ENCODE measurements around the gene SLC45A2.
A peak's percentile ranks its signal among the peaks of the same experiment; 100 is the strongest.

Gene SLC45A2

DNA sequence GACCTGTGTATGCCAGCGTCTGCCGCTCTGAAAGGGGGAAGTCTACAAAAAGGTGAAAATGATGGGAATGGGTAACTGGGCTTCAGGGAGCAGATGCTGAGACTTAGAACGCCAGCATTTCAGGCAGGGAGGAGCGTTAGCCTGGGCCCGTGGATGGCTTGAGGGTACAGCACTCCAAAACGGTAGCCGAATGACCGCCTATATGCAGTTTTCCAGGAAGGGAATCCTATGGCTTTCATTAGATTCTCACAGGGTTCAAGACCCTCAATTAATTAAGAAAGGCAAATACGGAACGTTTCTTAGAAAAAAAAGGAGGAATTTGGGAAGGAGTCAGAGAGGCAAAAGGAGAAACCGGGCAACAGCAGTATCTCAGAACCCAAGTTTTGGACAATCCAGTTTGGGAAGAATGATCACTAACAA is 22.7 kb upstream of the SLC45A2 start:
- DNase-seq: no peak

DNA sequence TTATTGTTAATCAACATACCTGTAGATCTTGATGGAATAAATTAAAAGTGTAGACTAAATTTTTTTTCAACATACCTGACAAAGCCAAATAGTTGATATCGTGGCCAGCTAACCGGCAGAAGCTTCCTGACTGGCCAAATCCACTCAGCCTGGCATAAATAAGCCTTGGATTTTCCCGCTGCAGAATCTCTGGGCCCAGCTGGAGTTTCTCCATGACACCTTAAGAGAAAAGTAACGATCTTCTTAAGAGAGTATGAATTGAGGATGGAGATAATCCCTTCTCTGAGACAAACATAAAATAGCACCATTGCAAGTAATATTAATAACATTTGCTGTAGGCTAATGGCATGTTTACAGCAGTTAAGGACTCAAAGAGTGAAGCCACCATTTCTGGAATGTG is 21.2 kb upstream of the SLC45A2 start:
- DNase-seq: no peak

DNA sequence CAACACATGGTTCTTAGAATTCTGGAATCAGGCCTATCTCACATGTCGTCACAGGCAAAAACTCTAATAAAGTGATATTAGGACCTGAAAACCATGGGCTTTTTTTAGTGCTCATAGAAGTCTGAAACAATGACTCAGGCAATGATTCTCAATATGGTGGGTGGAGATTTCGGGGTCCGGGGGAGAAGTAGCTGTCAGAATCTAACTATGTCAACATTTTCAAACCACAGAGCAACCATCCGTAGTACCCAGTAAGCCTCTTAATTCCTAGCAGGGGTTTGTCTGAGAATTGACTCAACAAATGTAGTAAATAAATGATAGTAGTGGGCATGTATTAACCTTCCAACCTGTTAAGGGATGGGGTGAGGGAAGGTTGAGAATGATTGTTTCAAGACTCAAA is 20.7 kb upstream of the SLC45A2 start:
- DNase-seq: no peak

DNA sequence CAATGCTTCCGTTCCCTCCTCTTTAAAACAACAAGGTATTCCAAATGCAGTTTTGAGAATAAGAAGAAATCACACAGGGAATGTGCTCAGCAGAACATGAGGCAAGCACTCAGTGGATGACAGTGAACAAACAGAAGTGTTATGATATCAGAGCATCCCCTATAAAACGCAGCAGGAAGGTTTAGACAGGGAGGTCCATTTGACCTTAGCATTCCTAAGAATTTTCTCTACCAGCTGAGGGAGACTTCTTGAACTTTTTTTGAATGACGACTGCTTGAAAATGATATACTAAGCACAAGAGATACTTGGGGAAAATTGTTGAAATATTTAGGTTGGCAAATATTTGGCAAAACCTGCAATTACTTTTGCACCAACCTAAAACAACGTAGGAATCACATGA is 19.4 kb upstream of the SLC45A2 start:
- no peak for DNase-seq

DNA sequence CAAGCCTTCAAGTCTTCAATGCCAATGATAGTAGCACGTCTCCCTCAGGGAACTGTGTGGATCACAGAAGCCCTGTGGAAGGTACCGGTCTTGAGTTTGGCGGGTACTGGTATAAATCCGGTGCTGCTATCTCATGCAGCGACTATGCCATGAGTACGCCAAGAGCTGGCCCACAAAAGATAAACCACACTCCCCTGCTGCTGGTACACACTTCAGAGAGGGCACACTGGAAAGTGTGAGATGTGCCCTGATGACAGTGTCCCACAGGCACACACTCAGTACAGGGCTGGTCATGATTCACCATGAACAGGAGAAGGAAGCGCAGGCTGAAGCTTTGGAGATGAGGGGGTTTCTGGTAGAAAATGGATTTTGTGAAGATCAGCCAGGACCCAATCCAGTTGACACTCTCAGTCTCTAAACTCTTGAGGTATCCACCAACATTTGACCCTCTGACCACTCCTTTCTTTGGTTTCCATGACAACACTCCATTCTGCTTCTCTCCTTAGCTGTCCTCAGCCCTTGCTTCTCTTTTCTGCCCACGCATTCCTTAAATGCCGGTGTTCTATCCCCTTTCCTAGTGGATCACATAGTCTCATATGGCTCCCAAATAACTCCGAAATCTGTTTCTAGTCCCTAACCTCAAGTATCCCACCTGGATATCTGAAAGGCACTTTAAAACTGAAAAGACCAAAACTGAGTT is 18.3 kb upstream of the SLC45A2 start:
- no peak for DNase-seq

DNA sequence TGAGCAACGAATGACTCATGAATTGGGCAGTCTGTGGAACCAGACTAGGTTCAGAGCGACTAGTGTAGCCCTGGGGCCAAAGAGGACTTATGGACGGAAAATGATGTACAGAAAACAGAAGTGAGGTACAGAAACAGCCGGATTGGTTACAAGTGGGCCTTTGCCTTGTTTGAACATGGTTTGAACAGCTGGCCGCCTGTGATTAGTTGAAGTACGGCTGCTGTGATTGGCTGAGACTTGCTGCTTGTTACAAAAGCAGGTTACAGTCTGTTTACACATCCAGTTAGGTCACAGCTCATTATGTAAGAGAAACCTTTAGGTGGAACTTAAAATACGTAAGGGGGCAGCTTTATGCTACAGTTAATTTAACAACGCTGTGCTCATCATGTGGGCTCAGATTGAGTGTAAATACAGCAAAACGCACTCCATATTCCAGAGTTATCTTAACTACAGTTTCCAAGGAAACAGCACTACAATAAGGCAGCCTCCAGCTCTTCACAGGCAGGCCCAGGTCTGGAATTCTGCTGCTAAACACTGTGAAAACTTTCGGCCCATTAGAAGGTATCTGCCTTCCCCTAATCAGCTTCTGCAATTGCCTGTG is 16.8 kb upstream of the SLC45A2 start:
- no peak for DNase-seq

DNA sequence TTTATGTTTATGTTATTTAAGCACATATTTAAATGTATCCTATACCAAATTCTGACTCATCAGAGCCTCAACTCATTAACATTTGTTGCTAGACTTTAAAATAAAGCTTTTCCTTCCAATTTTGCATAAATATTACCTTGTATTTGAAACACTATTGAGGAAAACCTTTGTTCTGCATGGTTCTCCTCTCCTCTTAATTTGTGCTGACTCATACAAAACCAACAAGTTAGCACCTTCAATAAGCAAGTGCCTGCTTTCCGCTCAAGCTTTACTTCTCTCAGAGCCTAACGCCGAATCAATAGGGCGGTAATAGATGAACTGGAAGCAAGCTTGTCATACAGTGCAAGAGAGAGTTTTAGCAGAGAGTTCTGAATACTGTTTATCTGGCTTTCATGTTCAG is 15.5 kb upstream of the SLC45A2 start:
- no peak for DNase-seq

DNA sequence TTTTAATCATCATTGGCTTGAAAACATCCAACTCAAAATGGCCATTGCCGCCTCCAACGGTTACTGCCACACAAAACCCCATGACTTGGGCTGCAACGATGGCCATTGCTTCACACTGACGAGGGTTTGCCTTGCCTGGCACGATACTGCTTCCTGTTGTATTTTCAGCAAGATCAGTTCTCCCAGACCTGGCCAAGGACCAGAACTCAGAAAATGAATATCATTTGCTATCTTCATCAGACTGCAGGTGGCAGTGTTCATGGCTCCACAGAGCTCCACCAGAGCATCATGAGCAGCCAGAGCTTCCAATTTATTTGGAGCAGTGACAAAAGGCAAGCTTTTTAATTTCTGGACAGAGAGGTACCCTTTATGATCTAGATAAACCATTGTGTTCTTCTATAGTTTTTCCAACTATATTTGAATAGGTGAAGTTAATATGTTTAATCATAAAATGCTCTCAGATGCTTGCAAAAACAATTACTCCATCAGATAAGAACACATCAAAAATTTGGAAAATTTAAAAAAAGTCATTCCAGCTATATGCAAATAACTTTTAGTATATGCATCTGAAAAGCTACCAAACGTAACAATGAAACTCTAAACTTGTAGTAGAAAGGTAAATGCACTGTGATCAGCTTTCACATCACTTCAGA is 13.0 kb upstream of the SLC45A2 start:
- DNase-seq: peak; percentile 87

DNA sequence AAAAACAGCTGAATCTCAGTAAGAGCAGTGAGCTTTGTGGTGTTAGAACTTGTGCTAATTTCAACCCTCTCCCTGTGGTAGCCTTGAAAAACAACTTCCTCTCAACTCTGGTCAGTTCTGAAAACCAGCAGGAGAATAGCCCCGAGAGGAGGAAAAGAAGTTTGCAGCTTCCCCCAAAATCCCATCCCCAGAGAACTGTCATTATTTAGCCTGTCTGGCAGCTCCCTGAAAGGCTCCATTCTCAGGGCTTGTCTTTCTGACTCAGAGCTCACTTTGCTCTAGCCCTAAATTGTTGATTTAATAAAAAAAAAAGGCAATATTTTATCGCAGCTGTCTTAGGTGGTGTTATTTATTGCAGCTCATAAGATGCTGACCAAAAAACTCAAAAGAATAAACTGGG is 11.4 kb upstream of the SLC45A2 start:
- DNase-seq: no peak

DNA sequence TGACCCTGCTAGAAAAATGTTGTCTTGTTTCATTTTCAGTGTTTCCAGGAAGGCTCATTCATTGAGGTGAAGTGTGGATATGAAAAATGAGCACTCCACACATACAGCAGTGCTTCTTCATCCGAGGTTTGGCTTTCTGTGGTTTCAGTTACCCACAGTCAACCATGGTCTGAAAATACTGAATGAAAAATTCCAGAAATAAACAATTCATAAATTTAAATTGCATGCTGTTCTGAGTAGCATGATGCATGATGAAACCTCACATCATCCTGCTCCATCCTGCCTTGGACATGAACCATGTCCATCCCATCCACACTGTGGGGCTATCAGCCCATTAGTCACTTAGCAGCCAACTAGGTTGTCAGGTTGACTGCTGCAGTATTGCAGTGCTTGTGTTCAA is 10.4 kb upstream of the SLC45A2 start:
- peak; percentile 88 for DNase-seq

DNA sequence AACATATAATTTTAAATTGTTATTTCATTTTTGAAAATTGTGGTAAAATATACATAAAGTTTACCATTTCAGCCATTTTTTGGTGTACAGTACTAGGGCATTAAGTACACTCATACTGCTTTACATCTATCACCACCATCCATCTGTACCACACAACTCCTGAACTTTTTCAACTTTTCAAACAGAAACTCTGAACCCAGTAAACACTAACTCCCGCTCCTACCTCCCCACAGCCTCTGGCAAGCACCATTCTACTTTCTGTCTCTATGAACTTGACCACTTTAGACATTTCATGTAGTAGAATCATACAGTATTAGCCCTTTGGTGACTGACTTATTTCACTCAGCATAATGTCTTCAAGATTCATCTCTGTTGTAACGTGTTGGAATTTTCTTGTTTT is 8.4 kb upstream of the SLC45A2 start:
- DNase-seq: no peak

DNA sequence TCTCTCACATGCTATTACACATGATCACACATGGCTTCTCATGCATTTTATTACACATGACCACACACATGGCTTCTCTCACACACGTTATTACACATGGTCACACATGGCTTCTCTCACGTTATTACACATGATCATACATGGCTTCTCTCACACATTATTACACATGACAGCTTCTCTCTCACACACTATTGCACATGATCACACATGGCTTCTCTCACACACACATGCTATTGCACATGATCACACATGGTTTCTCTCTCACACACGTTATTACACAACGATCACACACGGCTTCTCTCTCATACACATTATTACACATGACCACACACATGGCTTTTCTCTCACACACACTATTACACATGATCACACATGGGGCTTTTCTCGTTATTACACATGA is 954 bp upstream of the SLC45A2 start:
- no peak for DNase-seq

DNA sequence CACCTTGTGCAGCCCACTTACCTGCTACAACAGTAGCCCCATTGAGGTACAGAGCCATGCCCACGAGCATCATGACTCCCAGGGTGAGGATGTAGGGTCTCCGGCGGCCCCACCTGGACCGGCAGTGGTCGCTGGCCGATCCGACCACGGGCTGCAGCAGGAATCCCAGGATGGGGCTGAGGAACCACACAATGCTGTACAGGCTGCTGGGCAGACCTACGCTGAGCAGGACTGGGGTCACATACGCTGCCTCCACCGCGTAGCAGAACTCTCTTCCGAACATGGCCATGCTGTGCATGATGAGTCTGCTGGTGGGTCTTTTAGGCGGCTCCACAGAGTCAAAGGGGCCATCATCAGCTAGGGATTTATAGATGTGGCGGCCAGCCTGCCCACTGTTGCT is 315 bp downstream of the SLC45A2 start:
- DNase-seq: no peak

DNA sequence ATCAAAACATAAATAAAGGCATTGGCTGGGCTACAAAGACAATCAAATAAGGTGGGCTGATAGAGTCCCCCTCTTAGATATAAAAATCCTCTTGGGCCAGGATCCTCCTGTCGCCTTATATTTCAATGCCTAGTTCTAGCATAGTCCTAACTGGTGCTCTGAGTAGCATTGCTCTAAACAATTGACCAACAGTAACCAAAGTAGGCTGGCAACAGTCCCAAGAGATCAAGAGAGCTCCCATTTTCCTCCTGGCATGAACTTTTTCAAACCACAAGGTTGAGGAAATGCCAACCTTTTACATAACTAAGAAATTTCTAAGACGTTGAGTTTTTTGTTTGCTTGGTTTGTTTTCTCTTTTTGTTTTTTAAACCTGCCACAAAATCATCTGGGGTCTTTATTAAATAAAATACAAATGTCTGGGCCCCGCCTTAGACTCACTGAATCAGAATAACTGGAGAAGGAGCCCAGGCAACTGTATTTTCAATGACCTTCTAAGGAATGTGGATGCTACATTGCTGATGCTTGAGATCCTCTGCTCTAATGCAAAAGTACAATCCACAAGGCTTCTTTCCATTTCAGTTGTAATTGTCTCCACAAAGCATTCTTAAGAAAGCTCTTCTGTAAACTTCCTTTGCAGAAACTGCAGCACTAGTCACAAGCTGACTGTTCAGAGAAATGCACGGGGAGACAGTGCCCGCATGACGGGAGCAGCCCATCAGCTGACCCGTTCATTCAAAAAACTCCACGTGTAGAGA is 2.9 kb downstream of the SLC45A2 start:
- no peak for DNase-seq

DNA sequence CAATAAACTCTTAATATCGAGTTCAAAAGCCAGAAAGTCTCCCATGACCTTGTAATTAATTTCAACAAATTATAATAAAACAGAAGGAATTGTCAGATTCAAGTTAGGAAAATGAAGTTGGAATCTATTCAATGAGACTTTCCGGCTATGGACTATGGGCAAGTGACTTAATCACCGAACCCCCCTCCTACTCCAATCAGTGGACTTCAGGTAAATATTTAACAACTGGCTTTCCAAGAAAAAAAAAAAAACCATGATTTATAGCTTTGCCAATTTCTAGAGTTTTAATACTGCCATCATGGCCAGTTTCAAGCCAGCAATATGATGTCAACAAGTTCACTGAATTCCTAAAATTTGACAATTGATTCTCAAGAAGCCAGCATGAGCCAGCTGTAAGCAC is 4.5 kb downstream of the SLC45A2 start:
- DNase-seq: no peak

DNA sequence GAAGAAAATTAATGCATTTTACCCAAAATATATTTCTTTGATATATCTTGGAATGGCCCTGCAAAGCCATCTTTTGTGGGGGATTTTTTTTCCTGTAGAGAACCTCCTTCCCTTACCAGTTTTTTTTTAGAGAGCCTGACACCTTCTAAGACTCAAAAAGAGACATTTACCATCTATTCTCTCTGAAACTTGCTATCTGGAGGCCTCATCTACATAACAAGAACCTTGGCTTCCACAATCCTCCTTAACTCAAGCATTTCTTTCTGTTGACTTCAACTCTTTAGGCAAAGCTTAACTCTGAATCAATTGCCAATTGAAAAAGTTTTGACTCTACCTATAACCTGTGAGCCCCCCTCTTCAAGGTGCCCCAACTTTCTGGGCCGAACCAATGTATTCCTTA is 6.2 kb downstream of the SLC45A2 start:
- no peak for DNase-seq

DNA sequence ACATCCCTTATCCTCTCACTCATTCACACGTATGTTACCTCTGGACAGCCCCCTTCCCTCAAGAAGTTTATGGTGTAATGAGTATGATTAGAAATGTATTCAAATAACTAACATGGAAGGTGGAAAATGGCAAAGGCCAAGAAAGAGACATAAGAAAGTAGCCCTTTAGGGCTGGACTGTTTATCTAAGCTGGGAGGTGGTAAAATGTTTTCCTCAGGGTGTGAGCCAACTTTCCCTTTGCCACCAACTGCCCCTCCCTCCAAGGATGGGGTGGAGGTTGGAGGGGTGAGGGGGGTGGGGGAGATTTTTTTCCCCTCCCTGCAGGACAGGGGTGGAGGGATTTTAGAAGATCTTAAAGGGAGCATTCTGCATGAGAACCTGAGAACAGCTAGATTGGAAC is 8.2 kb downstream of the SLC45A2 start:
- DNase-seq: no peak

DNA sequence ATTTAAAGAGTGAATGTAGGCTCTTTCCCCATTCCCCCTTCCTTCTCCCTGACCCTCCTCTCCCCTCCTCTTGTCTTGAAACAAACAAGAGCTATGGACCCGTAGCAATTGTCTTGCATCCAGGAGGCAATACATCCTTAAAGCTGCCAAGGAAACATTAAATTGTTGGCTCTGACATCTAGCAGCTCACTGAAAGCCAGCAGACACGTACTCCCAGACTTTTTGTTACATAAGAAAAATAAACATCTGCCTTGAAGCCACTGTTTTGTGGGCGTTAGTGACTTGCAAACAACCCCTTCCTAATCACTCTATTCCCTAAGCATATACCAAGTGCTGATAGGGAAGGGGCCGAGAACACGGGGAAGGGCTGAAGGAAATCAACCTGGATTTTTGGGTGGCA is 8.6 kb downstream of the SLC45A2 start:
- no peak for DNase-seq

DNA sequence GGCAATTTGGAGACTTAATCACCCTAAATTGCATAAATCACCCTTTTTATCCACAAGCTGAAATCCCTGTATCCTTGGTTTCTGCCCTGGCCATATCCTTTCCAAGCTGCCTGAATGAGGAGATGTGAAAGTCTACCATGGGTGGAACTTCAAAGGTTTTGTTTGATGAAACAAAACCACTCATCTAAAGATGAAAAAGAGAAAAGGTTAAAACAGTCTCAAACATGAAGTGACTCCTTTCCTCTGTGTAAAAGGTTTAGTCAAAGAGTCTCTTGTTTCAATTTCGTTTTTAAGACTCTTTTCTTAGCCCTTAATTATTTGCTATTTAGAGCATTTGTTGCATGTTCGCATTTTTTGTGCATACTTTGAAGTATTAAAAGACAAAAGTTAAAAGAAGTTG is 11.2 kb downstream of the SLC45A2 start:
- DNase-seq: no peak

DNA sequence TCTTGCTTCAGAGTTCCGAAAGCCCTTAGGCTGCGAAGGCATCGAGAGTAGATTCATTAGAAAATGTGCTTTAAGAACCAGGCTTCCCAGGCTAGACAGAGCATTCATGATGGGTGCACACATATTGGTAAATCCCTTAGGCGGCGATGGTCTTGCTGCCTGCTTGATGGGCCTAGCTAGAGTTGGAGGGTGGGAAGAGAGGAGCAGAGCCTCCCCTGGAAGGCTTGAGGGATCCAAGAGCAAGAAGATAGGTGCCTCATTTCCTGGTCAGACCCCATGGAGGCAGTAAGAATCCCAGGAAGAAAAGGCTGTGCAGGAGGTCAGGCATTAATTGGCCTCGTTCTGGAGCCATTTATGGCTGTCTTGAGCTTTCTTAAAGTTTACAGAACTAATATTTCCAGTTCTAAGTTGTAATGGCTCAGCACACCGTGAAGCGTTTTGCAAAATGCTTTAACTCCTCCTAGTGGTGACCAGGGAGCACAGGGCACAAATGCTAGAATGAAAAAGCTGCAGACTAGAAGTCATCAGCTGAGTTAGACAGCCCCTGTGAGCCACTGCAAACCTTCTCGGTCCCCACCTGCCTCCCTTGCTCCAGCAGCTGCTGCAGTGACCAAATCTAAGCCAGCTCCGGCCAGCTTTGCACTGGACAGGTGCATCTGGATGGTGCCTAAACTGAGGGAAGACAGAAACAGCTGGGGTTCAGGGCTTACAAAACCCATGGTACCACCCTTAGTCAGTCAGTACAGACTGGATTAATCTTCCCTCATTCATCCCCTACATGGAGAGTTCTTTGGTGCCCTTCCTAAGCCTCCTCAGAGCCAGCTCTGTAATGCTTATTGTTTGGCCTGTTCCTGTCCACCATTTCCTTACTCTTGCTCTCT is 14.7 kb downstream of the SLC45A2 start:
- DNase-seq: peak; percentile 72

DNA sequence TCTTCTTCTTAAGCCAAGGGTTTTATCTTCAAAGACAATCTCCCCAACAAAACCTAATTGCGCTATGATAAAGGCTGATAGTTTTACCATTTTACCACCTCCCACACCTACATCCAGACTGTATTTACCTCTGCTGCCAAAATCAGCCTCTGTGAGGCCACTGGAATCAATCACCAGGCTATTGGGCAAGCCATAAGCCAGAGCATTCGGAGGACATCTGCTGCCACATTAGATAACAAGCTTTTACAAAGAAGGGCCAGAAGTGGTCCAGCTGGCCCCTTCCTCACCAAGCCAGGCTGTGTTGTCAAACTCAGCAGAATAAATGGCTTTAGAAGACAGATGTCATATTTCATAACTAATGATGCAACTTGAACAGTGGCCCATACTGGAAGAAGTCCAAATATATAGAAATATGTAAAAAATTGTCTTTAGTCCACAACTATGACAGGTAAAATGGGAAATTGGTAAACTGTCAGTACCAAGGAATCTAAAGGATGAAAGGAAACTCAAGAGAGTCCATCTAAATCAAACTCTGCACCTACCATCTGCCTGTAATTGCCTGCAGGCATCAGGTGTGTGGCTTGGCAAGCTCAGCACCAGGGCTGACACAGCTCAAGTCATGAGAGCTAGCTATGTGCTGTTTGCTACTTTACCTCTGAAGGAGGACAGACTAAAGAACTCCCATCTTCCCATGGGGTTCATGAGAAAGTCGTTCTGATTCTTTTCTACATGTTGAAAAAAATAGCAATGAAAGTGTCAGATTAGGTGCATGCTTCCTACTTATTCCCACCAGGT is 16.1 kb downstream of the SLC45A2 start:
- no peak for DNase-seq

DNA sequence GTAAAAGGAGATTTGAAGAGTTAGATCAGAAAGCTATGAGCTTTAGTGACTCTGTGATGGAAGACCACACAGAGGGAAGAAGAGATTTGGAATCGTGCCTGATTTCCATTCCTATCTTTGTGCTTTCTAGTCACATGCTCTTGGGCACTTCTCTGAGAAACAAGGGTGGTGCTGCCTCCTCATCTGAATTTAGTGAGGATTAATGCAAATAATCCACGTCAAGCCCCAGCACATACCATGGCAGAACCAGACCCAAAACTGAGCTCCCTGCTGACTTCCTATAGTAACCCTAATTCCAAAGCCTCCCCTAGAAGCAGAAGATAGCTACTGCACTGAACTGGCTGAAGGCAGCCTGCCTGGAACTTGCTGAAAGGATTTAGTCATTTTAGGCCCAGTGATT is 17.7 kb downstream of the SLC45A2 start:
- no peak for DNase-seq

Measured in fibroblast of skin of scalp (primary cell).